Stimulated activated CD4-positive, alpha-beta T cell treated with anti-CD3 and anti-CD28 coated beads, Interleukin-2, amount 100 ng/mL, for 48 hours (primary cell): Measurements from ENCODE around the gene ARHGEF28.

Source experiments
- DNase-seq, 2 donors: peaks; one replicate each; pipeline ENCODE4 v3.0.0-alpha.2; 2020

Gene ARHGEF28

DNA sequence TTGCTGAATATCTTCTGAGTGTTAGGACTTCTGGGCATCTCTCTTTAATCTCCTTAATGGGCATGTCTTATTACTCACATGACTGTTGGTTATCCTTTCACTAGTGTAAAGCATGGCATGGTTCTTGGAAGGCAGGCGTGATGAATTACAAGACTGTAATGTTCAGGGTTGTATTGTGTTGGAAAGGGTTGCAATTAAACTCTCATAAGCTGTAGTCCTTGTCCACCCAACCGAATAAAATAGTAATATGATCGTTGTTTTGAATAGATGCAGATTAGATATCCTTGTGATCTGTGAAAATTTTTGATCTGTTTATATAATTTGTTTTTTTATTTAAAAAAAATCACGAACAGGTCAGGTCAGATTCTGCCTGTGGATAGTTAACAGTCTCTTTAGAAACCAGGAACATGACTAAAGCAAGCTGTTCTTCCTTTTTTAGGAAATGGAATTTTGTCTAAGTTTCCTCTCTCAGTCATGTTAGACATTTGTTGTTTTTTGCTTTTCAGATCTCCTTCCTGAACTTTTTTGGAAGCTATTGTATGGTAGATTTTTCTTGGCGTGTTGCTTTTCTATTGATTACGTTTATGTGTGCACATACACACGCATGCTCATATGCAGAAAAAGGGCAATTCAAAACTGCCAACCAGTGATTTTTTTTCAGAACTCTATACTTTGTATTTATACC lies 121.8 kb downstream of the ARHGEF28 start:
- DNase-seq: no peak

DNA sequence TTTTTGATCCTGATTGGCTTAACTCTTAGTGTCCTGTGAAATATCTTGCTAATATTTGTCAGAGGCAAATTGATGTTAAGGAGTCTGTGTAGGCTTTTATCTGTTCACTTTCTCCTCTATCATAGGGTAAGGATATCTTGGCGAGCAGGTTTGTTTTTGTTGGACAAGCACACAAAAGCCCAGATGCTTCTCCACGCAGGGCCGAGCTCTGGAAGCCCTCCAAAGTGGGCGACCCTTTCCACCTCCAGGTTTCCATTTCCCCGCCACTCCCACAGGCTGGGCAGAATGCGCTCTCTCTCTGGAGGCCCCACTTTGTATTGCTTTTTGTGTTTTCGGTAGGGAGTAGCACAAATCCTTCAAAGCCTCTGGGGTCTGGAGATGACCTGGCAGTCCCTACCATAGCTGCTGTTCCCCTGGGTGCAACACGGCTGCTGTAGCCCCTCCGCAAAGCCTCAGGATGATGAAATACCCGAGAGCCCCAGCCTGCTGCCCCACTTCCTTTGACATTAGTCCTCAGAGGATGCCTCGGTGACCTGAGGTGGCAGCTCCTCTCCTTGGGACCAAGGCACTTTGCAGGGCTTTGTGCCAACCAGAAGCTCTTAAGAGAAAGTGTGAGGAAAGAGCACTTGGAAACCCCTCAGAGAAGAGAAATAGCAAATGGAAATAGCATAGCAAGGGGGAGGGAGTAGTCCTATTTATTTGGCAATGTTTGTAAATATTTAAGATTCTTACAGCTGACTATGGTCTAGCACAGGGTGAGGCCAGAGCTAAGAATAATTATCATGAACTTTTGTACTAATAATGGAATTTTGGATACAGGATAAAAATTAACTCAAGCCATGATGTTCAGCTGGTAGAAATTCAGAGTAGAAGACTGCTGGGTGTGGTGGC lies 122.8 kb downstream of the ARHGEF28 start:
- no peak for DNase-seq

DNA sequence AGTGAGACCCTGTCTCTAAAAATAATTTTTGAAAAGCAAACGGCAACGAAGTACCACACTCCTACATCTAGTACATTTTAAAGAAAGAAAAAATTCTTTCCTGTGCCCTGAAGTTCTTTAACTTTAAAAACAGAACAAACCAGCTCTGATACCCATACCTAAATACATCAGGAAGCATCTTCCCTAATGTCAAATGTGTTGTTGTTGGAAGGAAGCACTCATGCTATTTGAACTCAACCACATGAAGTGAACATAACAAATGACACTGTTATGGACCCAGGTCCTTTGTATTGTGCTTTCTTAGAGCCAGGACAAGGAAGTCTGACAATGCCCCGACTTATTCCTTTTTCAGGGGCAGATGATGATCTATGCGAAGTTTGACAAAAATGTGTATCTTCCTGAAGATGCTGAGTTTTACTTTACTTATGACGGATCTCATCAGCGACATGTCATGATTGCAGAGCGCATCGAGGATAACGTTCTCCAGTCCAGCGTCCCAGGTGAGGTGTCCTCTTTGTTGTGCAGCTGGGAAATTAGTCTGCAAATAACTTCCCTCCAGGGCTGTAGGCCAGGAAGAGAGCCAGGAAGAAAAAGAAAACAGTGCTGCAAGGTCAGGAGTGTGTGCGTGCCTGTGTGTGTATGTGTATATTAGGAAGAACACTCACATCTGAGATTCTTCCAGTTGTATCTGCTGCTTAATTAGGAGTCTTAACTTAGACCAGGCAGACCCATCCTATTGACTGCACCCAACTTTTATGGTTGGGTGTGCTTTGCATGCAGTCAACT lies 123.7 kb downstream of the ARHGEF28 start:
- no peak for DNase-seq

DNA sequence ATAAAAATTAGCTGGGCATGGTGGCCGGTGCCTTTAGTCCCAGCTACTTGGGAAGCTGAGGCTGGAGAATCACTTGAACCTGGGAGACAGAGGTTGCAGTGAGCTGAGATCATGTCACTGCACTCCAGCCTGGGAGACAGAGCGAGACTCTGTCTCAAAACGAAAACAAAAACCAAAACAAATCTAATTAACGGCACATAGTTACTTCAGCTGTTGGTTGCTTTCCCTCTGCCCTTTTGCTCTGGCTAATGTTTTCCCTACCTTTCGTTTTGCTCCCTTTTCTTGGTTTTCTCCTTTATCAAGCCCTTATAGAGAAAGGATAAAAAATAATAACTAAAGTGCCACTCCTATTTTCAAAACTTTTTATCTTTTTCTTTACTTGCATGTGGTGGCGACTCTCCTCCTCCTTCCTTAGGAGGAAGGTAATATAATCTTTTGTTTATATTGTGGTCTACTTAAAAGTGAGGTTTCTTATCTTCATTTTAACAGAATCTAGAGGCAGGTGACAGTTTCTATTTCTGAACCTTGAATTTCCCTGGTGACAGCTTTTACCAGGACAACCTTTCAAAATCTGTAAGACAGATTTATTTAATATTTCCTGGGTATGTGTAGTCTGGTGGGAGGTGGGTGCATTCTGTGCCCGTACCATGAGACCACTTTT lies 125.4 kb downstream of the ARHGEF28 start:
- no peak for DNase-seq

DNA sequence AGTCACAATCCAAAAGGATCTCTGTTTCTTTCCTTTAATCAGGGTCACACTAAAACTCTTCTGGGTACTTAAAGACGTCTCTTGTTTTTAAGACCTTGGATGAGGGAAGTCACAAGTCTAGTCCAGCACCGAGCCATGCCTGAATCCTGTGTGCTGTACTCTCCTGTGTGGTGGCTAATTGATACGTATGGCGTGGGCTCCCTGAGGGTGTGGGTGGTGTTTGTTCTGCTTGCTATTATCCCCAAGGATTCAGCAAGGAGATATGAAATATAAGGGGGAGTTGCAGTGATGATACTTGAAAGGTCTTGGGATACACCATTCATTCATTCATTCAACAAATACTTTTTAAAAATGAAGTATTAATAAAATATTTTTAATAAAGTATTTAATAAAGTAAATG lies 128.3 kb downstream of the ARHGEF28 start:
- no peak for DNase-seq

DNA sequence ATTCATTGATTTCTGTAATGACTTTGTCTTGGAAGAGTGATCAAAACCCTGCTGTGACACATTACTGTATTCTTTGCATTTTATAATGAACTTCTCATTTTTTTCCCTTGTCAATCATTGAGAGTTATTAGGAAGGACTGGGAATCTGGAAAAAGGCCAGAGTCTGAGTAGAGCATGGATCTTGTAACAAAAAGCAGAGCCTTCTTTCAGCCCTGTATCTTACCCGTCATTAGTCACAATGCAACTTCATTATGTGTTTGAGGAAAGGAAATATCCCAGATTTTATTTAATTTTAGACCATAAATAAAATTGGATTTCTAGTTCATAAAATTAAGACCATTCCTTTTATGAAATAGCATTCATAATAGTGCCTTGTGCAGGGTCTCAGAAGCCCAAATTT lies 131.4 kb downstream of the ARHGEF28 start:
- DNase-seq: no peak

DNA sequence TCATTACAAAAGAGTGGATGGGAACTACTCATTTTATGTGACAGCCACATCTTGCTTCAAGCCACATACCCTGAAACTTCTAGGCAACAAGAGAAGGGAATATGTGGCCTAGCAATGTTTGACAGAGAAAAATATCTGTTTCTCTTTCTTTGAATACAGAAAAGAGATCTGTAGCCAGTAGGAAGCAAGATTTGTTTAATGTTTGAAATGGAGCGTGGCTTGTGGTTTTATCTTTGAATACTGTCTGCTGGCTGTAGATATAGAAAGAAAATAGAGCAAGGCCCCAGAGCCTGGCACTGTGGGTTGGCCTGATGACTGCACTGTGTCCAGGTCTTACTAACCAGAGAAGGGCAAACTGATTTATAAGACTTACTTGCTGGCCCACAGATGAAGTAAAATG lies 133.8 kb downstream of the ARHGEF28 start:
- no peak for DNase-seq

DNA sequence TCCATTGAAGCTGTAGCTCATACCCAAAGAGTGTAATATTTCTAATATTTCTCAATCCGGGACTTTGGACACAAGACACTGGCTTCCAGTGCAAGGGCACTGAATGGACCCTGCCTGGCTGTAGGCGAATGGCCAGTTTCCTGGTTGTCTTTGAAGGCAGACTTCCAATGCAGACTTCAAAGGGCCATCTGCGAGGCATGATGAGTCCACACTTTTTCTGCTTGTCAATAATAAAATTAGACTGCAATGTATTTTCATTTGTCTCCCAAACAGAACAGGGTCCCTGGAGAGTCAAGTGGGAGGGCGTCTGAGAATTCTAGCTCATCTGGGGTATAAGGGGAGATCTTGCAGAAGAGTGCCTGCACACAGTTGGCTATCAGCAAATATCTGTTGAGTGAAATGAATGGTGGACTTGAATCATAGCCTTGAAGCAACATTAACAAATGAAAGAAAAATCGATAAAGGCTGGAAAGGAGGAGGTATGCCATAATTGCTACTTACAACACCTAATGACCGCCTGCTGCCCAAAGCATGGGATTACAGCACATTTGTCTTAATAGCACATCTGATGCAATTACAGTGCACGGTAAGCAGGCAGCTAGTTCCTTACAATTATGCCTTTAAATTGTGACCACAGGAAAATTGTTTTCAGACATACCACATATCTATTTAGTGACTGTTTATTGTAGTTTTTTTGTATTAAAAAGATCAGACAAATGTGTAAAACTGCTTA lies 137.5 kb downstream of the ARHGEF28 start:
- no peak for DNase-seq

DNA sequence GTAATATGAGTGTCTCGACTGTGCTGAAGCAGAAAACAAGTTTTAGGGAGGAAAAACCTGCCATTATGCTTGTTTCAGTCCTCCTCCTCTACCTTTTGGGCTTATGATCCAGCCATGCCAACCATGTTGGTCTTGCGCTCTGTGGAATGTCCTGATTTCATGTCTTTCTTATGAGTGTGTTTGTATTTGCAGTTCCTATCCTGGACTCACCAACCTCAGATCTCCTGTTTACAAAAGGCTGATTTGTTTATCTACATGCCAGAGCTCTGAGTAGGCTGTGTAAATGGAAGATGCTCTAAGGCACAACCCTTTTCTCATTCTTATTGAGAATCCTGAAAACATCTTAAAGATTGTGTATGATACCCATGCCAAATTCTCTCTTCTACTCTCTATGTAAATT lies 138.6 kb downstream of the ARHGEF28 start:
- DNase-seq: no peak

DNA sequence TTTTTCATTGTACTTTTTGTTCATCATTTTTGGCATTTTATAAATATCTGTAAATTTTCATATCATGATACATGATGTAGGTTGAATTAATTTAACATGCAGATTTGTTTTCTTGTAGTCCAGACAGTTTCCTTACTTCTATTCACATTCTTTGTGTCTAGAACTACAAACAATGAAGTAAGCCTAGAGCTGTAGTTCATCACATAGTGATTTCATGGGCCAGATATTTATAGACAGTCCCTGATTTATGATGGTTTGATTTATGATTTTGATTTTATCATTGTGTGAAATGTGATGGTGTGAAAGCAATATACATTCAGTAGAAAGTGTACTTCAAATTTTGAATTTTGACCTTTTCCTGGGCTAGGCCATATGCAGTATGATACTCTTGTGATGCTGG lies 139.0 kb downstream of the ARHGEF28 start:
- no peak for DNase-seq

DNA sequence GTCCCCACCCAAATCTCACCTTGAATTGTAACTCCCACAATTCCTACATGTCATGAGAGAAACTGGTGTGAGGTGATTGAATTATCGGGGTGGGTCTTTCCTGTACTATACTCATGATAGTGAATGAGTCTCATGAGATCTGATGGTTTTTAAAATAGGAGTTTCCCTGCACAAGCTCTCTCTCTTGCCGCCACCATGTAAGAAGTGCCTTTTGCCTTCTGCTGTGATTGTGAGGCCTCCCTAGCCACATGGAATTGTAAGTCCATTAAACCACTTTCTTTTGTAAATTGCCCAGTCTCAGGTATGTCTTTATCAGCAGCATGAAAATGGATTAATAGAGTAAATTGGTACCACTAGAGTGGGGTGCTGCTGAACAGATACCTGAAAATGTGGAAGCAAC lies 140.9 kb downstream of the ARHGEF28 start:
- DNase-seq: no peak

DNA sequence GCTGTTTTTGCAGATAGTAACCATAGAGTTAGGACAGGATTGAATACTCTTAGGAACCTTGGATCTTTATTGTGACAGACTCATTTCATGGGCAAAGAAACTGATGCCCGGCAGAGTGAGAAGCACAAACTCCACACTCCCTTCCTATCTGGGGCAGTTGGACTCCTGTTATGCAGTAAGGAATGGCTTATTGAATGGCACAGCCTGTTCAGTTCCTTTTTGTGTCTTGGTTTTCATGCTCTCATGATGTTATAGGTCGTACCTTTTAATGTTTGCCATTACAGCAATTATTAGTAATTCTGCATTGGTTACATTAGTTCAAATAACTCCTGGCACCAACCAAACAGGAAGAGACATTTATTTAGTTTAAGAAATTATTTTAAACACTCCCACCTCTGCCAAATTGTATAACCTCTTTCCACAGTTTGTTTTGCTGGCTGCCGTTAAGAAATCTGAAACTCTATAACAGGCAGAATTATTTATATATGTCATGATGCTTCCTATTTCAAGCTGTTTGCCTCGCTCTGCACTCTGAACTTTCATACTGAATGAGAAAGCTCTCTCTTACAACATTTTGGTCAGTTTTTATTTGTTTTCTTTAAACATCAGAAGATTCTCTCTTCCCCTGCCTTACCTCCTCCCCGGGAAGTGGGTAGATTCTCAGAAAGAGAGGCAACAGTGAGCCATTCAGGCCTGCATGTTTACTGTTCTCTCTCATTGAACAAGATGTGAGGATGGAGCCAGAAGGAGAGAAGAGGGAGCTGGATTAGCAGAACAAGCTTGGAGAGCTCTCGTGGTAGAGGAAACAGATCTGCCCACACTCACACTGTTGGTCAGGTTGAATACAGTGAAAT lies 144.4 kb downstream of the ARHGEF28 start:
- no peak for DNase-seq

DNA sequence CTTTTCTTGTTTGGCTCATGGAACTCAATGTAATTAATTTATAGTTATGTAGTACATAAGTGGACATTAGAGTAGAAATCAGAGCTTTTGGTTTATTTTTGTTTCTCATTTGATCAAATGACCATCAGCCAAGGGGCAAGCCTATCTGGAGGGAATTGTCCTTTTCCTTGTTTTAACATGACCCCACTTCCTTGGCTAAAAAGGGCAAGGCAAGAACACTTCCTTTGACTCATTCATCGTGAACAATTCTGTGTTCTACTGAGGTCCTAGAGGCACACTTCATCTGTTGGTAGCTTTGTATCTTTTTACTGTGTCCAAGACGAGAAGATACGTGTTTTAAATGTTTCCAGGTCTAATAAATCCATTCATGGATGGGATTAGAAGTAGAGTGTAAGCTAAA lies 148.9 kb downstream of the ARHGEF28 start:
- no peak for DNase-seq

DNA sequence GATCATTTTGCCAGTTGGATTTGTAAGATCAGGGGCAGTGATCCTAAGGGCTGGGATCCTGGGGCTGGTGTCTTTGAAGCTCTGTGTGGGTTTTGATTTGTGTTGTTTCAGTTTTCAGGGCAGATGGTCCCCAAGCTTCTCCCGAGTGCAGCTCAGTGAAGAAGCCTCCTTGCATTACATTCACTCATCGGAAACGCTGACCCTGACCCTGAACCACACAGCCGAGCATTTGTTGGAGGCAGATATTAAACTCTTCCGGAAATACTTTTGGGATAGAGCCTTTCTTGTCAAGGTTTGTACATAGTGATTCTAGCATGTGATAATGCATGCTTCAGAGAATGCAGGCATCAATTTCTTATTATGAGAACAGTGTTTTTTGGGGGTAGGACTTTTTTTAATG lies 150.4 kb downstream of the ARHGEF28 start:
- no peak for DNase-seq

DNA sequence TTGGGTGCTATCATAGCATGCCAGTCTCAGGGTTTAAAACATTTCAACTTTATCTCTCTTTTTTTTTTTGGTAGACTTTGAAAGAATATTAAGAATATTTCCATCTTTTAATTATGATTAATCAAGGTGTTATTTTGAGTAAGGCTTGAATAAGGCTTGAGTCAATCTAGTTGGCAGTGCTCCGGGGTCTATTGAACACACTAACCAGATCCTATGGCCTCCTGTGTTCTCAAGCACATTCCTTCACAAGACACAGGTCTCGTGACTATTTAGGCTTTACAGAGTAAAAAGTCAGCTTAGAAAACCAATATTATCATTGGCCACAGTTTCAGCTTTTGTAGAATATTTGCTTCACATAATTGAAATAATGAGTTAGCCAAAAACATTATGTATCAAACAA lies 151.2 kb downstream of the ARHGEF28 start:
- no peak for DNase-seq

DNA sequence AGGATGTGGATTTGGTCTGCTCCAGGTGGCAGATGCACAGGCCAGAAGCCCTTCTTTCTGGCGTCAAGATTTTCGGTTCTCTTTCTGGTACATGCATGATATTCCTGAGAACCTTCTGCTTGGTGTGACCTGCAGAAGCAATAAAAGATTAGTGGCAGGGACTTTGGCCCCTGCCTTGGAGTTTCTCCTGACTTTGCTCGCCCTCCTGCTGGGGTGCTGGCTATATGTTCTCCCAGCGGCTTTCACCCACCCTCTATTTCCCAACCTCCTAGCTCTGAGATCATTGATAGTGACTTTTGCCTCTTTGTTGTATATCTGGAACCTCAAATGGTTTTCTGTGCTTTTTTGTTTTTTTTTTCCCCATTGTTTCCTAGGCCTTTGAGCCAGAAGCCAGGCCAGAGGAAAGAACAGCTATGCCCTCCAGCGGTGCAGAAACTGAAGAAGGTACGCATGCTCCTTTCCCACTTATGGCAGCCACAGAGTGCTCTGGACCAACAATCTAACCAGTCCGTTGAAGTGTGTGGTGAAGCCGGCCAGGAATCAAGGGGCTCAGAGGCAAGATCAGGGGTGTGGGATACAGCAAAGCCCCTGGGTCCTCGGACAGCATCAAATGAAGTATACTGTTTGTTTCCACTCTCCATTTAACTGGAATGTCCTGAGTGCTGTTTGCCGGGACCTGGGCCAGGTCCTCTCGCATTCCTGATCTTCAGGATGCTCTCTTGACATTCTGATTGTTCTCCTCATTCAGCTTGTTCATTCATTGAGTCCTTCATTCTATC lies 154.5 kb downstream of the ARHGEF28 start:
- DNase-seq: no peak

DNA sequence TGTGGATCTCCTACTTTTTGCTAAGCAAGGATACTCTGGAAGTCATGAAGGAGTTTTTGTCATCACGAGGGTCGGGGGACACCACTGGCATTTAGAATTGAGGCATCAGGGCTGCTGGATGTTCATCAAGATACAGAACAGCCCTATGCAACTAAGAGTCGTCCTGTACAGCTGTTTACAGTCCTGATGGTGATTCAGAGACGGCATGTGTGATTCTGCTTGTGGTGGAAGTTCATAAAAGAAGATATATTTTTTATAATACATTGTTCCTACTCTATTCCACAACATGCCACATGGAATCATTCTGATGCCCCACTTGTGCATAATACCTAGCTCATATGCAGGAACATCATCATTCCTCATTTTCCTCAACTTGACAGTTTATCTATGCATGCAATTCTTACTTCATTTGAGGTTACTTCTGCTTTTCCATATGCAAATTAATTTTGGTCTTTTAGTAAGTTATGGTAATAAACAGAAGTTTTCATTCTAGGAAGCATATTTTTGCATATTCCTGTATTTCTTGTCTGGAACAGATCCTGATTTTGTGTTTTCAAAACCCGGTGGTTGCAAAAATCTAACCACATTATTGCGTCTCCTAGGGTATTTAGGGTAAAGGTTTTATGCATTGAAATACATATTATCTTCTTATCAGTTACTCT lies 155.2 kb downstream of the ARHGEF28 start:
- DNase-seq: no peak

DNA sequence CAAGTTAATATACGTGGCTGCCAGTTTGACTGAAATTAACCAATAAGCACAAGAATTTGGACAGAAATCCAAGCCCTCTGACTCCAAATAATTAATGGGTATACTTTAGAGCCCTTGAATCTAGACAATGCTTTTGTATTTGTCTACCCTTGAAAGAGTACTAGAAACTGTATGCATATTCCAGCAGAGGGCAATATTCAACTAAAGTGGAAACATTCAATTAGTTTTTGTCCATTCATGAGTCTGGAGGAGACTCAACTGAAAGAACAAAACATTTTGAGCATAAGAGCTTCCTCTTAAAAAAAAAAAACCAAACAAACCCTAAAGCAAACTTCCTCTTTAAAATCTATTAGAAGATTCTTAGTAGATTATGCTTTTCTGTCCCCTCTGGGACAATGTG lies 157.8 kb downstream of the ARHGEF28 start:
- DNase-seq: no peak

DNA sequence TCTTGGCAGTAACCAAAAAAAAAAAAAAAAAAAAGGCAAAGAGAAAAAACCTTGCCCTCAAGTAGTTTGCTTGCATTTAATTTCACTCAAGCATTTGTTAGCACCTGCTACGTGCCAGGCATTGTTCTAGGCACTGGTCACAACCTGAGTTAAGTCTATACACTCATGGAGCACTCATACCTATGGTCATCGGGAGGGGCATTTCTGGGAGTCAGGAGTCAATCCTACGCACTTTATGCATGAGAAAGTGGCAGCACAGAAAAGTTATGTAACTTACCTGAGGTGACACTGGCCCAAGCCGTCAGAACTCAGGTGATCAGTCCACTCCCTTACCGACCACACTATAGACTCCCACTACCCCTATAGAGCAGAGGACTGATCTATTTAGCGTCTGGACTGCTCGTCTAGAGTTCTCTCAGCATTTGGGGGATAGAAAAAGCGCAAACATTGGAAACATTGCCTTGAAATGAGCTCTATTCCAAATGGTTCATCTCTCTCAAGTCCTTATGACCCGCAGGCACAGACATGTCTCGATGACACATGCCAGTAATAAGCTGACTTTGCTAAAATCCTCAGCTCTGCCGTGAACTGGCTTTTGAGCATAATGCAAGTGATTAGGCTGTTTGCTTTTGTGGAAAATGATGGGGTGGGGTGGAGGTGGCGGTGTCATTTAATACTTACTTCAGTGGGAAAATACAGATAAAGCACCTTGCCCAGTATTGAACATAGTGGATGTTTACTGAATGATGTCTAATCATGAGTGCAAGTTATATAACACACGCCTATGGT lies 160.2 kb downstream of the ARHGEF28 start:
- DNase-seq: no peak
